ENCODE measurements around the gene BMPR2. TPM values are rescaled to one million over a fixed set of nuclear protein-coding genes. Genes with fewer than 3 reads are reported as not detected.

The BMPR2 gene
- polyA plus RNA-seq, 3 donors = 4.1 to 6.4 (median 4.8) TPM

DNA sequence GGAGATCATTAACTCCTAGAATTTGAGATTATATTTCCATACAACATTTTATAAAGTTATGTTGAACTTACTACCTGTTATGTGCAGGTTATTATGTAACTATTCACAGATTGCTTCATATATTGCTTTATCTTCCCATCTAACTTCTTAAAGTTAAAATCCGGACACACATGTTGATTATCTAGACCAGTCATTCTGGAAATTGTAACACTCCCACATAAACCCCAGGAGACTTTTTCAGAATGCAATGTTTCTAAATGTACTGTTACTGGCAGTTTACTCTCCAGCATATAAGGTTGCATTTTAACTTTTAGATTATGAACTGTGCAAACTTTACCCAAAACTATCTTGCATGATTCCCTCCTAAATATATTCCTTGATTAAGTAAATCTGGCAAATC lies 188.1 kb downstream of the BMPR2 start:
- intact Hi-C loops (cut with micrococcal nuclease) = loop anchor here in 1 of 2 donors (10.0 kb wide), 1 partner anchor 311 kb away; the partner anchor contains the start of gene ICA1L
- Histone ChIP-seq H3K27ac (ENCODE audit: low read depth in 1 of 2, low read length in 2 of 2) (no peak overlapping the region), H3K79me2 (ENCODE audit: insufficient read depth, low read length) (no peaks in the 10 kb centered on the region), H3K27me3 (ENCODE audit: control insufficient read depth in 2 of 2, insufficient read depth in 2 of 2, low read length in 2 of 2) (no peaks in the 10 kb centered on the region), H3K9me3 (replicated peaks in 1 of 2; ENCODE audit: control insufficient read depth in 1 of 2, insufficient read depth in 1 of 2, low read length in 2 of 2) (no peaks in the 10 kb centered on the region), H3K9ac (ENCODE audit: insufficient read depth, low read length, poor library complexity, severe bottlenecking) (no peak overlapping the region), H4K20me1 (ENCODE audit: insufficient read depth, low read length) (no peaks in the 10 kb centered on the region), H3K4me2 (replicated peaks; ENCODE audit: extremely low read depth, low read length, poor library complexity, severe bottlenecking) (no peak overlapping the region), H3K36me3 (replicated peaks in 1 of 2; ENCODE audit: control insufficient read depth in 1 of 2, insufficient read depth in 2 of 2, low read length in 2 of 2) (peaks cover 0 to 14% of the 10 kb centered on the region in 2 donors), H2AFZ (ENCODE audit: insufficient read depth, low read depth, low read length, poor library complexity, severe bottlenecking) (no peak overlapping the region), H3K4me1 (ENCODE audit: control insufficient read depth in 1 of 2, insufficient read depth in 2 of 2, low read length in 2 of 2) (no peaks in the 10 kb centered on the region), H3K4me3 (replicated peaks in 1 of 3; ENCODE audit: low read depth in 2 of 3, low read length in 3 of 3) (no peak overlapping the region)
- Mint-ChIP-seq H3K36me3 (peaks cover 8 to 14% of the 10 kb centered on the region in 2 donors), H3K9me3 (peaks cover 0 to 3% (median 0%) of the 10 kb centered on the region in 7 donors), H3K27me3 (ENCODE audit: low read depth in 3 of 3) (peaks cover 0 to 1% (median 0%) of the 10 kb centered on the region in 3 donors), H3K4me1 (no peaks in the 10 kb centered on the region), H3K4me3 (no peak overlapping the region), H3K27ac (no peak overlapping the region)
- TF ChIP-seq, protein P1, sequence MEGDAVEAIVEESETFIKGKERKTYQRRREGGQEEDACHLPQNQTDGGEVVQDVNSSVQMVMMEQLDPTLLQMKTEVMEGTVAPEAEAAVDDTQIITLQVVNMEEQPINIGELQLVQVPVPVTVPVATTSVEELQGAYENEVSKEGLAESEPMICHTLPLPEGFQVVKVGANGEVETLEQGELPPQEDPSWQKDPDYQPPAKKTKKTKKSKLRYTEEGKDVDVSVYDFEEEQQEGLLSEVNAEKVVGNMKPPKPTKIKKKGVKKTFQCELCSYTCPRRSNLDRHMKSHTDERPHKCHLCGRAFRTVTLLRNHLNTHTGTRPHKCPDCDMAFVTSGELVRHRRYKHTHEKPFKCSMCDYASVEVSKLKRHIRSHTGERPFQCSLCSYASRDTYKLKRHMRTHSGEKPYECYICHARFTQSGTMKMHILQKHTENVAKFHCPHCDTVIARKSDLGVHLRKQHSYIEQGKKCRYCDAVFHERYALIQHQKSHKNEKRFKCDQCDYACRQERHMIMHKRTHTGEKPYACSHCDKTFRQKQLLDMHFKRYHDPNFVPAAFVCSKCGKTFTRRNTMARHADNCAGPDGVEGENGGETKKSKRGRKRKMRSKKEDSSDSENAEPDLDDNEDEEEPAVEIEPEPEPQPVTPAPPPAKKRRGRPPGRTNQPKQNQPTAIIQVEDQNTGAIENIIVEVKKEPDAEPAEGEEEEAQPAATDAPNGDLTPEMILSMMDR (IDR thresholded peaks at IDR 0.05) = no peak
- DNase-seq = no peak
- WGBS (ENCODE audit: insufficient coverage) = no CpG with 5 or more reads among the region's 1 CpG

DNA sequence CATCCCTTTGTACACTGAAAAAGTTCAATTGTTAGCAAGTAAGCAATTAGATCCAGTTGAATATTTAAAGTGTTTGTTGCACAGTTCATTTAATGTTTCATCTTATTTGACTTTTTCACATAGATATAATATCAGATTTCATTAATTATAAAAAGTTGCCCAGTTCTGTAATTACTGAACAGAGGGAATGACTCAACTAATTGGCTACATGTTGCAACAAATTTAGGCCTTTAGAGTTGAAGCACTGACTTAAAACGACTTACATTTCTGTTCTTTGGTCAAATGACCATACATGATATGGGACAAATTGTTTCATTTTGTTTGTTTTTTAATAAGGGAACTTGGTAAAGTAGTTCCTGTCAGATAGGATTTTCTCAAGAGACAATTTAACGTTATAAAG lies 190.2 kb downstream of the BMPR2 start:
- TF ChIP-seq, protein P1 (IDR thresholded peaks at IDR 0.05) = no peak
- no peak overlapping the region for H2AFZ ChIP-seq (ENCODE audit: insufficient read depth, low read depth, low read length, poor library complexity, severe bottlenecking)
- H3K79me2 ChIP-seq (ENCODE audit: insufficient read depth, low read length) = no peaks in the 10 kb centered on the region
- no peak overlapping the region for H3K4me2 ChIP-seq (replicated peaks; ENCODE audit: extremely low read depth, low read length, poor library complexity, severe bottlenecking)
- Mint-ChIP-seq H3K36me3 (peaks cover 3 to 5% of the 10 kb centered on the region in 2 donors), H3K27ac (no peak overlapping the region), H3K4me3 (no peak overlapping the region), H3K27me3 (ENCODE audit: low read depth in 3 of 3) (peaks cover 0 to 1% (median 0%) of the 10 kb centered on the region in 3 donors), H3K9me3 (peaks cover 0 to 3% (median 0%) of the 10 kb centered on the region in 7 donors), H3K4me1 (no peaks in the 10 kb centered on the region)
- H3K4me1 ChIP-seq (ENCODE audit: control insufficient read depth in 1 of 2, insufficient read depth in 2 of 2, low read length in 2 of 2) = no peaks in the 10 kb centered on the region
- H3K27ac ChIP-seq (ENCODE audit: low read depth in 1 of 2, low read length in 2 of 2) = no peak overlapping the region
- H3K36me3 ChIP-seq (replicated peaks in 1 of 2; ENCODE audit: control insufficient read depth in 1 of 2, insufficient read depth in 2 of 2, low read length in 2 of 2) = no peaks in the 10 kb centered on the region
- no peak for DNase-seq
- intact Hi-C loops (cut with micrococcal nuclease) = loop anchor here in 1 of 2 donors (10.0 kb wide), 1 partner anchor 309 kb away; the partner anchor contains the start of gene ICA1L
- H3K4me3 ChIP-seq (replicated peaks in 1 of 3; ENCODE audit: low read depth in 2 of 3, low read length in 3 of 3) = no peak overlapping the region
- no peak overlapping the region for H3K9ac ChIP-seq (ENCODE audit: insufficient read depth, low read length, poor library complexity, severe bottlenecking)
- H3K9me3 ChIP-seq (replicated peaks in 1 of 2; ENCODE audit: control insufficient read depth in 1 of 2, insufficient read depth in 1 of 2, low read length in 2 of 2) = no peaks in the 10 kb centered on the region
- no peaks in the 10 kb centered on the region for H3K27me3 ChIP-seq (ENCODE audit: control insufficient read depth in 2 of 2, insufficient read depth in 2 of 2, low read length in 2 of 2)
- no CpG with 5 or more reads among the region's 2 CpGs for WGBS (ENCODE audit: insufficient coverage)
- no peaks in the 10 kb centered on the region for H4K20me1 ChIP-seq (ENCODE audit: insufficient read depth, low read length)

Measured in CD14-positive monocyte (primary cell).